Ishikawa (cell line): Measurements from ENCODE around the gene BCKDK.

ENCODE experiments used
- CEBPB ChIP-seq: IDR thresholded peaks from 2 replicates; pipeline ENCODE4 v1.6.1; 2012
- CREB1 ChIP-seq: IDR thresholded peaks from 2 replicates; pipeline ENCODE4 v1.6.1; 2012; ENCODE audit warnings: low read depth
- EGR1 ChIP-seq: IDR thresholded peaks from 2 replicates; pipeline ENCODE4 v1.6.1; 2012
- EP300 ChIP-seq: IDR thresholded peaks from 2 replicates; pipeline ENCODE4 v1.6.1; 2012; ENCODE audit warnings: borderline replicate concordance
- FOXM1 ChIP-seq: IDR thresholded peaks from 2 replicates; pipeline ENCODE4 v1.6.1; 2012; ENCODE audit warnings: low read depth, borderline replicate concordance
- NFIC ChIP-seq: IDR thresholded peaks from 2 replicates; pipeline ENCODE4 v1.6.1; 2012
- RAD21 ChIP-seq: IDR thresholded peaks from 2 replicates; pipeline ENCODE4 v1.6.1; 2012; ENCODE audit warnings: low read depth
- TAF1 ChIP-seq: IDR thresholded peaks from 2 replicates; pipeline ENCODE4 v1.6.1; 2012; ENCODE audit warnings: low read depth, mild to moderate bottlenecking
- TCF12 ChIP-seq: IDR thresholded peaks from 2 replicates; pipeline ENCODE4 v1.6.1; 2012; ENCODE audit warnings: low read depth
- TEAD4 ChIP-seq: IDR thresholded peaks from 2 replicates; pipeline ENCODE4 v1.6.1; 2012
- YY1 ChIP-seq: IDR thresholded peaks from 2 replicates; pipeline ENCODE4 v1.6.1; 2012; ENCODE audit warnings: low read depth
- ZBTB7A ChIP-seq: IDR thresholded peaks from 2 replicates; pipeline ENCODE4 v1.6.1; 2012; ENCODE audit warnings: low read depth
- TF ChIP-seq, protein P1 (sequence below): IDR thresholded peaks from 2 replicates; pipeline ENCODE4 v1.6.1; 2012; ENCODE audit warnings: low read depth, mild to moderate bottlenecking
- TF ChIP-seq, protein P2 (sequence below): IDR thresholded peaks from 2 replicates; pipeline ENCODE4 v1.6.1; 2012
- TF ChIP-seq, protein P3 (sequence below): IDR thresholded peaks from 2 replicates; pipeline ENCODE4 v1.6.1; 2012

Gene BCKDK

DNA sequence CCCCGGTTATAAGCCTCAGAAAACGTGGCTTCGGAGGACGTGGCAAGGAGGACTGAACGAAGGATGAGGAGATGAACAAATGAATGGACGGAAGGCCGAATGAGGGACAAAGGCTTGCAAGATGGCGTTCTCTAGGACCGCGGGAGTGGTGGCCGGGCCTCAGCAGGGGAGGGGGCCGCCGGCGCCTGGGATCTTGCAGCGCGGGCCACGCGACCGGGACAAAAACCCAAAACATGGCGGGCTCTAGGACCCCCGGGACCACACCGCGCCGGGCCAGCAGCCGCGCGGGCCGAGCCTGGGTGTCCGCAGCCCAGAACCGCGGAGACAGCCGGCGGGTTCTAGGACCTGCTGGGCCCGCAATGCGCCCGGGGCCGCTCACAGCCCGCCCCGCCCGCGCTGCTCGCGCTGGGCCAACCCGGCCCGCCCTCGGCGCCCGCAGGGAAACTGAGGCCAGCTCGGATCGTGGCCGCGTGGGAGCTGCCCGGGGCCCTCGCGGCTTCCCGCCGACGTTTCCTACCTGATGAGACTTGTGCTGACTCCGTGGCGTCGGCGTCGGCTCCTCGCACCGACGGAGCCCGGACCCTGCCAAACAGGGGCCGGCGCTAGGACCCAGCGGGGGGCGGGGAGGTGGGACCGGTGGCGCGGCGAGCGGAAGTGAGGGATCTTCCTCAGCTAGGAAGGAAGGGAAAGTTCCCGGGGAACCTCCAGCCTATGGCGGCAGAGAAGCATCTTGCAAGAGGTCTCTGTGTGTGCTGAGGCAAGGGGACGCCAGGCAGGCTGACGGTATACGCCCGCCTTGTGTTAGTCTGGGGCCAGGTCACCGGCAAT, 34.8 kb upstream of the BCKDK start:
- TF ChIP-seq RAD21 (peak; percentile 10; the same call in 1 of the 2 replicates), EP300 (no peak; the same call in 1 of the 2 replicates), EGR1 (0 out of 2 replicates have a peak, but pooled peaks have one; percentile 1), TCF12 (no peak; the same call in 1 of the 2 replicates), NFIC (peak; percentile 39), FOXM1 (no peak), TAF1 (peak; percentile 52), ZBTB7A (peak; percentile 45; the same call in 1 of the 2 replicates), CEBPB (no peak), YY1 (peak; percentile 79), TEAD4 (0 out of 2 replicates have a peak, but pooled peaks have one; percentile 21), CREB1 (0 out of 2 replicates have a peak, but pooled peaks have one; percentile 19)
- TF ChIP-seq, protein P1, sequence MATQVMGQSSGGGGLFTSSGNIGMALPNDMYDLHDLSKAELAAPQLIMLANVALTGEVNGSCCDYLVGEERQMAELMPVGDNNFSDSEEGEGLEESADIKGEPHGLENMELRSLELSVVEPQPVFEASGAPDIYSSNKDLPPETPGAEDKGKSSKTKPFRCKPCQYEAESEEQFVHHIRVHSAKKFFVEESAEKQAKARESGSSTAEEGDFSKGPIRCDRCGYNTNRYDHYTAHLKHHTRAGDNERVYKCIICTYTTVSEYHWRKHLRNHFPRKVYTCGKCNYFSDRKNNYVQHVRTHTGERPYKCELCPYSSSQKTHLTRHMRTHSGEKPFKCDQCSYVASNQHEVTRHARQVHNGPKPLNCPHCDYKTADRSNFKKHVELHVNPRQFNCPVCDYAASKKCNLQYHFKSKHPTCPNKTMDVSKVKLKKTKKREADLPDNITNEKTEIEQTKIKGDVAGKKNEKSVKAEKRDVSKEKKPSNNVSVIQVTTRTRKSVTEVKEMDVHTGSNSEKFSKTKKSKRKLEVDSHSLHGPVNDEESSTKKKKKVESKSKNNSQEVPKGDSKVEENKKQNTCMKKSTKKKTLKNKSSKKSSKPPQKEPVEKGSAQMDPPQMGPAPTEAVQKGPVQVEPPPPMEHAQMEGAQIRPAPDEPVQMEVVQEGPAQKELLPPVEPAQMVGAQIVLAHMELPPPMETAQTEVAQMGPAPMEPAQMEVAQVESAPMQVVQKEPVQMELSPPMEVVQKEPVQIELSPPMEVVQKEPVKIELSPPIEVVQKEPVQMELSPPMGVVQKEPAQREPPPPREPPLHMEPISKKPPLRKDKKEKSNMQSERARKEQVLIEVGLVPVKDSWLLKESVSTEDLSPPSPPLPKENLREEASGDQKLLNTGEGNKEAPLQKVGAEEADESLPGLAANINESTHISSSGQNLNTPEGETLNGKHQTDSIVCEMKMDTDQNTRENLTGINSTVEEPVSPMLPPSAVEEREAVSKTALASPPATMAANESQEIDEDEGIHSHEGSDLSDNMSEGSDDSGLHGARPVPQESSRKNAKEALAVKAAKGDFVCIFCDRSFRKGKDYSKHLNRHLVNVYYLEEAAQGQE = no peak
- TF ChIP-seq, protein P2, sequence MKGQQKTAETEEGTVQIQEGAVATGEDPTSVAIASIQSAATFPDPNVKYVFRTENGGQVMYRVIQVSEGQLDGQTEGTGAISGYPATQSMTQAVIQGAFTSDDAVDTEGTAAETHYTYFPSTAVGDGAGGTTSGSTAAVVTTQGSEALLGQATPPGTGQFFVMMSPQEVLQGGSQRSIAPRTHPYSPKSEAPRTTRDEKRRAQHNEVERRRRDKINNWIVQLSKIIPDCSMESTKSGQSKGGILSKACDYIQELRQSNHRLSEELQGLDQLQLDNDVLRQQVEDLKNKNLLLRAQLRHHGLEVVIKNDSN = no peak
- TF ChIP-seq, protein P3, sequence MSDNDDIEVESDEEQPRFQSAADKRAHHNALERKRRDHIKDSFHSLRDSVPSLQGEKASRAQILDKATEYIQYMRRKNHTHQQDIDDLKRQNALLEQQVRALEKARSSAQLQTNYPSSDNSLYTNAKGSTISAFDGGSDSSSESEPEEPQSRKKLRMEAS = peak; percentile 59; the same call in 1 of the 2 replicates

DNA sequence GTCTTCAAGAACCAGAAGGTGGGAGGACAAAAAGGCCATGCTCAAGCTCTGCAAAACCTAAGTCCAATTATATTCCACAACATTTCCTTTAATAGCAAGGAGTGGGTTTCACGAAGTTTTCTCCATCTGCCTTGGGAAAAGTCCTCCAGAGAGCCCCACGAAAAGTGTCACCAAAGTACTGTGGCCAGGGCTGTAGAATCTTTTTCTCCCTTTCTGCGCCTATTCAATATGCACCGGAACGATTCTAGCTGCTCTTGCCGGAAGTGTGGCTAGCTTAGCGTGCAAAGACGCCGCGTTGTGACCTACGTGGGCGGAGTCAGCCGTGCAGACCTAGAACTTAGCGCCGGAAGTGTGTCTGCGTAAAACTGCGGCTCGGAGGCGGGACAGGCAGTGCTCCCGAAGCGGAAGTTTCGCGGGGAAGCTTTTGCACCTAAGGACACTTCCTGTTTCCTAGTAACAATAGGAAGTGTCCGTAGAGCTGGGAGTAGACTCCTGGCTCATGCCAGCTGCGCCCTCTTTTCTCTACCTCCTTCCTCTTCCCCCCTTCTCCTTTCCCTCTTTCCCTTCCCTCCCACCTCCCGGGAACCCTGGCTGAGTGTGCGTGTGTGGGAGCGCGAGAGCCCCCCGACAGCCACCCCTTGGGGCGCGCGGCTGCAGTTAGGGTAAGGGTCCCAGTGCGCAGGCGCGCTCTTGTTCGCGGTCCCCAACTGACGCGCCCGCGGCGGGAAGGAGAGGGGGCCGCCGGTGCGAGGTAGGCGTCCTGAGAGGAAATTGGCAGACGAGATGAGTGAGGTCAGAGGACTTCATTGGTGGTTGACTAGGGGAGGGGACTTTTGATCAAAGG, 34.0 kb upstream of the BCKDK start, which contains the start of the genes ZNF646 and ZNF668:
Gene ZNF646, plus strand, starts transcription at position 453 of the 844 bp plus-strand sequence. CDS start 1,903 bp downstream, outside the sequence.
Gene ZNF668, minus strand, starts transcription at position 271 of the 844 bp plus-strand sequence. CDS start 9,781 bp downstream, outside the sequence.
- 0 out of 2 replicates have a peak, but pooled peaks have one; percentile 64 for TF ChIP-seq ZBTB7A
- peak; percentile 31; the same call in 1 of the 2 replicates for TF ChIP-seq EP300
- peak; percentile 82 for TF ChIP-seq TAF1
- peak; percentile 64; the same call in 1 of the 2 replicates for TF ChIP-seq YY1
- TF ChIP-seq RAD21 = no peak
- TF ChIP-seq, protein P1 = no peak
- no peak; the same call in 1 of the 2 replicates for TF ChIP-seq TEAD4
- TF ChIP-seq, protein P2 = peak; percentile 43; the same call in 1 of the 2 replicates
- 0 out of 2 replicates have a peak, but pooled peaks have one; percentile 25 for TF ChIP-seq EGR1
- TF ChIP-seq NFIC = no peak
- TF ChIP-seq CEBPB = no peak; the same call in 1 of the 2 replicates
- TF ChIP-seq, protein P3 = peak; percentile 89
- peak; percentile 82 for TF ChIP-seq CREB1
- peak; percentile 49; the same call in 1 of the 2 replicates for TF ChIP-seq TCF12
- TF ChIP-seq FOXM1 = 0 out of 2 replicates have a peak, but pooled peaks have one; percentile 36

DNA sequence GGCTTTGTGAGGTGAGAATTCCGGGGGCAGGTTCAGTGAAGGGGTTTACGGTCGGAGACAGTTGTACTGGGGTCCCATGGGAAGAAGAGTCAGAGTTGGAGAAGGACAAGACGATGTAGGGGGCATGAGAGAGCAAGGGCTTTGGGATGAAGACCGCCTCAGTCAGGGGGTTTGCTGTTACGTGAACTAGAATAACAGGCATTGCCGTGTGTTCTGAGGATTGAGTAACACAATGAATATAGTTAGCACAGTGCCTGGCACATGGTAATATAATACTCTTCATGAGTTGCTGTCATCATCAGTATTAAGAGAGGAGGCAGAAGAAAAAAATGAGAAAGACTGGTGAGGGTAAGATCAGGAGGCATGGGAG, 33.4 kb upstream of the BCKDK start:
- no peak for TF ChIP-seq RAD21
- TF ChIP-seq EP300 = no peak
- no peak for TF ChIP-seq CREB1
- TF ChIP-seq TCF12 = no peak
- no peak for TF ChIP-seq NFIC

DNA sequence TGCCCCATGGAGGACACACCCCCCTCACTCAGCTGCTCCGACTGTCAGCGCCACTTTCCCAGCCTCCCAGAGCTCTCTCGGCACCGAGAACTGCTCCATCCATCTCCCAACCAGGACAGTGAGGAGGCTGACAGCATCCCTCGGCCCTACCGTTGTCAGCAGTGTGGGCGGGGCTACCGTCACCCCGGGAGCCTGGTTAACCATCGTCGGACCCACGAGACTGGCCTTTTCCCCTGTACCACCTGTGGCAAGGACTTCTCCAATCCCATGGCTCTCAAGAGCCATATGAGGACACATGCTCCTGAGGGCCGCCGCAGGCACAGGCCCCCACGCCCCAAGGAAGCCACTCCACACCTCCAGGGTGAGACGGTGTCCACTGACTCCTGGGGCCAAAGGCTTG, 31.9 kb upstream of the BCKDK start:
- TF ChIP-seq TEAD4 (no peak), EP300 (no peak), NFIC (no peak), YY1 (no peak), TCF12 (no peak)
- TF ChIP-seq, protein P2 = no peak
- TF ChIP-seq, protein P3 = no peak
